HCT116 (cell line): ENCODE data around the gene DIAPH3.

ENCODE experiments used
- CEBPB ChIP-seq: IDR thresholded peaks from 2 replicates; pipeline ENCODE4 v1.6.1; 2012; ENCODE audit warnings: low read depth
- CTCF ChIP-seq, 3 experiments: fragments of 200-600 bp in 1 of 3; sonication (generic) in 1 of 3; IDR thresholded peaks in 2 of 3; conservative IDR thresholded peaks in 1 of 3; 2 replicates each; pipeline ENCODE4 v1.5.1; 2012 to 2017; ENCODE audit warnings: low read depth in 2 of 3, low read length in 2 of 3, antibody characterized with exemption in 1 of 3, borderline replicate concordance in 1 of 3, control low read depth in 1 of 3, mild to moderate bottlenecking in 1 of 3, mixed read lengths in 1 of 3, mixed run types in 1 of 3, moderate library complexity in 1 of 3; ENCODE audit not compliant: insufficient read depth in 1 of 3
- EZH2 ChIP-seq: fragments of 200-600 bp; sonication (generic); IDR thresholded peaks from 2 replicates; pipeline ENCODE4 v1.6.1; 2017; ENCODE audit warnings: antibody characterized with exemption, mixed run types
- EZH2phosphoT487 ChIP-seq: fragments of 200-600 bp; IDR thresholded peaks from 2 replicates; pipeline ENCODE4 v1.6.1; 2018; ENCODE audit warnings: antibody characterized with exemption, borderline replicate concordance
- JUND ChIP-seq: IDR thresholded peaks from 2 replicates; pipeline ENCODE4 v1.6.1; 2012
- POLR2A ChIP-seq: IDR thresholded peaks from 2 replicates; pipeline ENCODE4 v1.7.0; 2011; ENCODE audit warnings: borderline replicate concordance; ENCODE audit not compliant: insufficient read depth, insufficient read length; ENCODE audit errors: extremely low read depth
- POLR2AphosphoS5 ChIP-seq: IDR thresholded peaks from 2 replicates; pipeline ENCODE4 v1.6.1; 2011; ENCODE audit warnings: mild to moderate bottlenecking, low read depth, low read length, moderate library complexity
- SP1 ChIP-seq: IDR thresholded peaks from 2 replicates; pipeline ENCODE4 v1.6.1; 2012; ENCODE audit warnings: low read depth
- TCF7L2 ChIP-seq: IDR thresholded peaks from 2 replicates; pipeline ENCODE4 v1.7.0; 2011; ENCODE audit warnings: borderline replicate concordance, inconsistent platforms; ENCODE audit not compliant: insufficient read depth, insufficient read length; ENCODE audit errors: extremely low read depth
- YY1 ChIP-seq: IDR thresholded peaks from 2 replicates; pipeline ENCODE4 v1.6.1; 2011; ENCODE audit warnings: low read length, low read depth, moderate library complexity, mild to moderate bottlenecking; ENCODE audit not compliant: insufficient replicate concordance; ENCODE audit errors: extremely low read depth
- ZFX ChIP-seq: fragments of 450-650 bp; IDR thresholded peaks from 2 replicates; pipeline ENCODE4 v1.6.1; 2017
- ZNF274 ChIP-seq: fragments of 200-500 bp; sonication (Bioruptor generic); IDR thresholded peaks from 2 replicates; pipeline ENCODE4 v1.6.1; 2014; ENCODE audit warnings: mild to moderate bottlenecking, low read depth, low read length, inconsistent platforms
- TF ChIP-seq, protein P1 (sequence below): IDR thresholded peaks from 2 replicates; pipeline ENCODE4 v1.6.1; 2012; ENCODE audit warnings: low read depth
- TF ChIP-seq, protein P2 (sequence below): IDR thresholded peaks from 2 replicates; pipeline ENCODE4 v1.6.1; 2012

DNA sequence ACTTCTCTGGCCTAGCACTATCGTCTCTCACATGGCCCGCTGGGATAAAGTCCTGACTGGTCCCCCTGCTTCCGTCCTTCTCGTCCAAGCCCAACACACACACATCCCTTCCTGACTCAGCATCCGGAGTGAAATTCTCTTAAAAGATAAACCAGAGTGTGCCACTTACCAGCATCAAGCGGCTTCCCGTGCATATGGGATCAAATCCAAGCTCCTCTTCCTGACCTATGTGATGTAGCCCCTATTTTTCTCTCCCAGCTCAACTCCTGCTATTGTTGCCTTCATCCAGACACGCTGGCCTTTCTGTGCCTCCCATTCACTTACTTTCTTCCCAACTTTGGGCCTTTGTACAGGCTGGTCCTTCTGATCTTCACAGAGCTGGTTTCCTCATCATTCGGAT lies 530.4 kb downstream of the DIAPH3 start:
- TF ChIP-seq CTCF (IDR thresholded peaks at IDR 0.05 in 2 of 3, conservative IDR thresholded peaks at IDR 0.05 in 1 of 3; ENCODE audit: borderline replicate concordance in 1 of 3, insufficient read depth in 1 of 3, low read depth in 2 of 3, low read length in 2 of 3) = no peak
- TF ChIP-seq EZH2 = no peak
- TF ChIP-seq YY1 = no peak
- no peak for TF ChIP-seq POLR2A
- no peak for TF ChIP-seq CEBPB
- TF ChIP-seq POLR2AphosphoS5 = no peak
- no peak for TF ChIP-seq ZFX
- TF ChIP-seq ZNF274 = no peak
- no peak for TF ChIP-seq EZH2phosphoT487
- no peak for TF ChIP-seq TCF7L2
- no peak for TF ChIP-seq JUND
- TF ChIP-seq, protein P1, sequence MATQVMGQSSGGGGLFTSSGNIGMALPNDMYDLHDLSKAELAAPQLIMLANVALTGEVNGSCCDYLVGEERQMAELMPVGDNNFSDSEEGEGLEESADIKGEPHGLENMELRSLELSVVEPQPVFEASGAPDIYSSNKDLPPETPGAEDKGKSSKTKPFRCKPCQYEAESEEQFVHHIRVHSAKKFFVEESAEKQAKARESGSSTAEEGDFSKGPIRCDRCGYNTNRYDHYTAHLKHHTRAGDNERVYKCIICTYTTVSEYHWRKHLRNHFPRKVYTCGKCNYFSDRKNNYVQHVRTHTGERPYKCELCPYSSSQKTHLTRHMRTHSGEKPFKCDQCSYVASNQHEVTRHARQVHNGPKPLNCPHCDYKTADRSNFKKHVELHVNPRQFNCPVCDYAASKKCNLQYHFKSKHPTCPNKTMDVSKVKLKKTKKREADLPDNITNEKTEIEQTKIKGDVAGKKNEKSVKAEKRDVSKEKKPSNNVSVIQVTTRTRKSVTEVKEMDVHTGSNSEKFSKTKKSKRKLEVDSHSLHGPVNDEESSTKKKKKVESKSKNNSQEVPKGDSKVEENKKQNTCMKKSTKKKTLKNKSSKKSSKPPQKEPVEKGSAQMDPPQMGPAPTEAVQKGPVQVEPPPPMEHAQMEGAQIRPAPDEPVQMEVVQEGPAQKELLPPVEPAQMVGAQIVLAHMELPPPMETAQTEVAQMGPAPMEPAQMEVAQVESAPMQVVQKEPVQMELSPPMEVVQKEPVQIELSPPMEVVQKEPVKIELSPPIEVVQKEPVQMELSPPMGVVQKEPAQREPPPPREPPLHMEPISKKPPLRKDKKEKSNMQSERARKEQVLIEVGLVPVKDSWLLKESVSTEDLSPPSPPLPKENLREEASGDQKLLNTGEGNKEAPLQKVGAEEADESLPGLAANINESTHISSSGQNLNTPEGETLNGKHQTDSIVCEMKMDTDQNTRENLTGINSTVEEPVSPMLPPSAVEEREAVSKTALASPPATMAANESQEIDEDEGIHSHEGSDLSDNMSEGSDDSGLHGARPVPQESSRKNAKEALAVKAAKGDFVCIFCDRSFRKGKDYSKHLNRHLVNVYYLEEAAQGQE = no peak
- TF ChIP-seq, protein P2, sequence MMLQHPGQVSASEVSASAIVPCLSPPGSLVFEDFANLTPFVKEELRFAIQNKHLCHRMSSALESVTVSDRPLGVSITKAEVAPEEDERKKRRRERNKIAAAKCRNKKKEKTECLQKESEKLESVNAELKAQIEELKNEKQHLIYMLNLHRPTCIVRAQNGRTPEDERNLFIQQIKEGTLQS = no peak
- TF ChIP-seq SP1 = no peak
